ENCODE data around the gene ADGRD1. TPM values are rescaled to one million over a fixed set of nuclear protein-coding genes. Genes with fewer than 3 reads are reported as not detected.

ADGRD1 gene
- total and polyA plus RNA-seq, 2 of the 8 experiments (the other 6 are each of a cell fraction or from before 2014, with no cell fraction given) = 0.36 to 0.48 TPM

DNA sequence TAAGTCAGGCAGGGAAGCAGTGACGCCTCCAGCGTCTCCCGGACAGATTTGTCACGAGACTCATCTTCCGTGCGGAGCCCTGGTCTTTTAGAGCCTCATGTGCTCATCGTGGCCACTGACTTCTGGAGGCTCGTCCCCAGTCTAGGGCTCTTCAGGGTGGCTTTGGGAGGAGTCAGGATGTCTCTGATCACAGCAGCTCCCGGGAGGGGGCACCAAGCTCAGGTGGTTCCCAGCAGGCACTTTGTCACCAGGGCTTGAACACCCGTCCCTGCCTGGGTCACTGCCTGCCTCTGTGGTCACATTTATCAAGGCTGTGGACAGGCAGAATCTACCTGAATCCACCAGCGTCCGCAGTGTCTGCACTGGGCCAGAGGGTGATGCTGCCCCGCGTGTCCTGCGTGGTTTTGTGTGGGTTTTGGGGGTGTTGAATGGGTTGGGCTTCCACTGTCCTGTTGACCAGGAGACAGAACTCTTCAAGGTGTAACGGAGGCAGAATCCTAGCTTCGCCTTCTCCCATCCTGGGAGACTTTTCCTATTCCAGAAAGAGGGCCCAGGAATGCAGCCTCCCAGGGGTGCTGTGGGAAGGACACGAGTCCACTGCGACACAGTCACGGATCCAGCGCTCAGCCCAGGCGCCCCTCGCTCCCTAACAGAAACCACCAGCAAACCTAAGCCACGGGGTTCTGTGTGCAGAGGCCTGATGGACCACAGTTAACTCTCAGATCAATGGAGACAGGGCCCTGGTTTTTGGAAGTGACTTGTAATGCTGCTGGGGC, 132.3 kb downstream of the ADGRD1 start:
- H2AK5ac ChIP-seq (ENCODE audit: low read depth, low read length) = no peak overlapping the region
- no peak overlapping the region for H2BK5ac ChIP-seq (ENCODE audit: low read depth, low read length)
- H3K36me3 ChIP-seq (ENCODE audit: control insufficient read depth in 2 of 4, insufficient read depth in 4 of 4, low read length in 3 of 4) = no peaks in the 10 kb centered on the region
- H3K4ac ChIP-seq (replicated peaks; ENCODE audit: insufficient read length, low read depth, low read length) = no peak overlapping the region
- WGBS, 2 experiments (ENCODE audit: extremely low coverage in 1 of 2, insufficient coverage in 1 of 2, insufficient read length in 1 of 2, insufficient replicate concordance in 2 of 2, low coverage in 1 of 2, low lambda C conversion rate in 2 of 2, missing lambda C conversion rate in 1 of 2) = 93% methylated on average over 23 of the region's 24 CpGs; no CpG with 5 or more reads in 1 of the 2 experiments
- H2BK15ac ChIP-seq (ENCODE audit: low read length) = no peak overlapping the region
- H3K9me3 ChIP-seq (ENCODE audit: insufficient read depth in 2 of 2, low read depth in 1 of 2, low read length in 1 of 2) = no peaks in the 10 kb centered on the region
- no peaks in the 10 kb centered on the region for H3K23me2 ChIP-seq (ENCODE audit: low read depth, low read length)
- H3K27me3 ChIP-seq (replicated peaks in 1 of 4; ENCODE audit: control insufficient read depth in 3 of 4, extremely low read depth in 1 of 4, insufficient read depth in 3 of 4, low read length in 3 of 4) = no peaks in the 10 kb centered on the region
- H3K4me3 ChIP-seq (ENCODE audit: extremely low read depth in 1 of 4, insufficient read depth in 2 of 4, low read depth in 3 of 4, low read length in 4 of 4) = no peak overlapping the region
- H3K79me1 ChIP-seq (ENCODE audit: low read depth, low read length) = no peaks in the 10 kb centered on the region
- H3K79me2 ChIP-seq (ENCODE audit: control insufficient read depth in 1 of 2, insufficient read depth in 2 of 2, low read length in 2 of 2) = no peaks in the 10 kb centered on the region
- H3K23ac ChIP-seq (ENCODE audit: insufficient read length) = no peak overlapping the region
- no peak overlapping the region for H2BK120ac ChIP-seq (replicated peaks; ENCODE audit: low read depth, low read length)
- H3K56ac ChIP-seq (replicated peaks; ENCODE audit: insufficient read length, low read depth, low read length) = no peak overlapping the region
- no peak overlapping the region for H4K5ac ChIP-seq (ENCODE audit: insufficient read length, low read depth, low read length)
- no peak overlapping the region for H4K91ac ChIP-seq (replicated peaks; ENCODE audit: insufficient read length, low read length)
- H3K4me2 ChIP-seq (ENCODE audit: insufficient read depth in 1 of 2, low read depth in 2 of 2, low read length in 2 of 2) = no peak overlapping the region
- ChIA-PET CTCF (ENCODE audit: partially characterized antibody) (interaction anchor here (0.6 to 3.2 kb wide), 2 partner anchors 19 to 108 kb away, joined by 3 to 14 read pairs; no protein-coding TSS in a partner anchor), POLR2A (ENCODE audit: partially characterized antibody) (interaction anchor here (0.6 kb wide), 1 partner anchor 58 kb away, joined by 3 read pairs; no protein-coding TSS in a partner anchor)
- H2BK20ac ChIP-seq (ENCODE audit: low read length) = no peak overlapping the region
- no peaks in the 10 kb centered on the region; a peak in 1 of 7 replicates for H3K4me1 ChIP-seq (replicated peaks in 1 of 4; ENCODE audit: control insufficient read depth in 3 of 4, insufficient read depth in 4 of 4, low read length in 3 of 4)
- no peak overlapping the region for H4K8ac ChIP-seq (ENCODE audit: extremely low read depth, insufficient read depth, low read length)
- no peak overlapping the region for H3K27ac ChIP-seq (ENCODE audit: low read depth, low read length)
- no peaks in the 10 kb centered on the region for H4K20me1 ChIP-seq (replicated peaks in 1 of 2; ENCODE audit: control insufficient read depth in 1 of 2, insufficient read depth in 2 of 2, low read length in 2 of 2)
- FAIRE-seq (no peak), DNase-seq (ENCODE audit: low read depth in 1 of 2, low spot score in 2 of 2) (no peak)
- no peak overlapping the region for H3K18ac ChIP-seq (ENCODE audit: extremely low read depth, low read length)
- no peak overlapping the region for H2BK12ac ChIP-seq (ENCODE audit: low read depth, low read length)
- H3K14ac ChIP-seq (ENCODE audit: insufficient read length) = no peak overlapping the region
- H3K9ac ChIP-seq (replicated peaks in 1 of 4; ENCODE audit: extremely low read depth in 1 of 4, low read depth in 3 of 4, low read length in 3 of 4) = no peak overlapping the region
- H2AFZ ChIP-seq (ENCODE audit: low read length) = no peak overlapping the region
- no peak for TF ChIP-seq NANOG (IDR thresholded peaks at IDR 0.05; ENCODE audit: insufficient read depth, low read depth, low read length, poor library complexity, severe bottlenecking)
- no peak for TF ChIP-seq CEBPB (IDR thresholded peaks at IDR 0.05; ENCODE audit: low read depth, low read length)
- no peak for TF ChIP-seq JUND (IDR thresholded peaks at IDR 0.05; ENCODE audit: low read length)
- TF ChIP-seq TEAD4 (IDR thresholded peaks at IDR 0.05; ENCODE audit: low read depth, low read length) = no peak
- TF ChIP-seq CBX8 (IDR thresholded peaks at IDR 0.05; ENCODE audit: borderline replicate concordance, low read depth, low read length) = no peak
- no peak for TF ChIP-seq BCL11A (IDR thresholded peaks at IDR 0.05; ENCODE audit: low read depth in 2 of 2, low read length in 2 of 2)
- no peak for TF ChIP-seq KDM4A (IDR thresholded peaks at IDR 0.05; ENCODE audit: low read depth, low read length, severe bottlenecking)
- no peak for TF ChIP-seq GABPA (IDR thresholded peaks at IDR 0.05; ENCODE audit: borderline replicate concordance, insufficient read depth, low read length)
- TF ChIP-seq CREB1 (IDR thresholded peaks at IDR 0.05) = no peak
- no peak for TF ChIP-seq MAFK (IDR thresholded peaks at IDR 0.05; ENCODE audit: low read depth, low read length)
- no peak for TF ChIP-seq TCF12 (IDR thresholded peaks at IDR 0.05; ENCODE audit: low read depth, low read length)
- no peak for TF ChIP-seq CHD1 (IDR thresholded peaks at IDR 0.05; ENCODE audit: low read depth, low read length)
- TF ChIP-seq TAF7 (optimal IDR thresholded peaks at IDR 0.05; ENCODE audit: borderline replicate concordance, low read depth, low read length) = no peak
- no peak for TF ChIP-seq SRF (IDR thresholded peaks at IDR 0.05; ENCODE audit: low read depth, low read length)

Measured in H1 (cell line).